Skeletal muscle satellite cell (primary cell): ENCODE results near the gene GPR31.

Experiments
- H3K27me3 ChIP-seq: 2 replicates; pipeline ENCODE4 v1.7.0; 2013; ENCODE audit warnings: low read length; ENCODE audit not compliant: control insufficient read depth, insufficient read depth
- H3K36me3 ChIP-seq: 2 replicates; pipeline ENCODE4 v1.7.0; 2013; ENCODE audit warnings: mild to moderate bottlenecking, control low read depth, low read length; ENCODE audit not compliant: insufficient read depth
- H3K4me1 ChIP-seq: 2 replicates; pipeline ENCODE4 v1.7.0; 2013; ENCODE audit warnings: low read length; ENCODE audit not compliant: control insufficient read depth, insufficient read depth
- H3K4me2 ChIP-seq: 2 replicates; pipeline ENCODE4 v1.7.0; 2013; ENCODE audit warnings: mild to moderate bottlenecking, low read length
- H3K4me3 ChIP-seq: 2 replicates; pipeline ENCODE4 v1.7.0; 2013; ENCODE audit warnings: low read length
- H3K9ac ChIP-seq: 2 replicates; pipeline ENCODE4 v1.7.0; 2013; ENCODE audit warnings: mild to moderate bottlenecking, low read depth, low read length, moderate library complexity
- H3K9me3 ChIP-seq: replicated peaks from 2 replicates; pipeline ENCODE4 v1.7.0; 2013; ENCODE audit warnings: mild to moderate bottlenecking, control low read depth, low read length

Gene GPR31

DNA sequence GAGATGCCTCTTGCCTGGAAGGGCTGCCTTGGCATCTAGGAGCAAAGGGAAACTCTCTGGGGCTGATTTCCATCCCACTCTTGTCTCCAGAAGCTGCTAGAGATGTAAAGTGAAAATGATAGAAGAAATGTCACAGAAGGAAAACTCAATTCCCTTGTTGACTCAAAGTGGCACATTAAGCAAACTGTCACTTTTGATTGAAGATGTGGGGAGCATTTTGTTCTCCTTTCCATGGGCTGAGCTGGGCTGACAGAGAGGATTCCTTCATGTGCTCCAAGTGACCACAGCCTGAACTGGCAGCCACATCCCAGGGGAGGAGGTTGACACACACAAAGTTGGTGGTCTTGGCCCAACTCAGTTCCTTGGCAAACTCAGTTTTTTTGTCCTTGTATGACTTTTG lies 9.8 kb downstream of the GPR31 start:
- Histone ChIP-seq H3K9ac (no peak overlapping the region), H3K4me1 (no peaks in the 10 kb centered on the region), H3K9me3 (no peaks in the 10 kb centered on the region), H3K36me3 (no peaks in the 10 kb centered on the region), H3K4me3 (no peak overlapping the region), H3K4me2 (no peak overlapping the region), H3K27me3 (no peaks in the 10 kb centered on the region)

DNA sequence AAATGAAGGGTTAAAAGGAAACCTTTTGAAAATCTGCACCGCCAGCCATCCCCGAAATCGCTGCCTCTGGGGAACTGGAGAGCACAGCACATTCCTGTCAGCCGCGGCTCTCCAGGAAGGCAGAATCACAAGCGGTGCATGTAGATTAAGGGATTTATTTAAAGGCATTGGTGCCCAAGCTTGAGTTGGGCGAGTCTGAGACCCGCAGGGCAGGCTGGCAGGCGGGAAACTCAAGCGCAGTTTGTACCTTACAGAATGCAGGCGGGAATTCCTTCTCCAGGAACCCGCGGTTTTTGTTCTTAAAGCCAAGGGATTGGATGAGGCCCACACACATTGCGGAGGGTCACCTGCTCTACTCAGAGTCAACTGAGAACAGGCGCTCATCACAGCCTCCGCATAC lies 10.8 kb downstream of the GPR31 start:
- Histone ChIP-seq H3K4me2 (no peak overlapping the region), H3K36me3 (no peaks in the 10 kb centered on the region), H3K4me3 (no peak overlapping the region), H3K27me3 (no peaks in the 10 kb centered on the region), H3K4me1 (no peaks in the 10 kb centered on the region), H3K9me3 (no peaks in the 10 kb centered on the region), H3K9ac (no peak overlapping the region)

GRCh38 chr6:167146135-167146534 lies 11.6 kb downstream of the GPR31 start:
- Histone ChIP-seq H3K4me3 (no peak overlapping the region), H3K4me1 (no peaks in the 10 kb centered on the region), H3K4me2 (no peak overlapping the region), H3K36me3 (no peaks in the 10 kb centered on the region), H3K9me3 (no peaks in the 10 kb centered on the region), H3K9ac (no peak overlapping the region), H3K27me3 (no peaks in the 10 kb centered on the region)

DNA sequence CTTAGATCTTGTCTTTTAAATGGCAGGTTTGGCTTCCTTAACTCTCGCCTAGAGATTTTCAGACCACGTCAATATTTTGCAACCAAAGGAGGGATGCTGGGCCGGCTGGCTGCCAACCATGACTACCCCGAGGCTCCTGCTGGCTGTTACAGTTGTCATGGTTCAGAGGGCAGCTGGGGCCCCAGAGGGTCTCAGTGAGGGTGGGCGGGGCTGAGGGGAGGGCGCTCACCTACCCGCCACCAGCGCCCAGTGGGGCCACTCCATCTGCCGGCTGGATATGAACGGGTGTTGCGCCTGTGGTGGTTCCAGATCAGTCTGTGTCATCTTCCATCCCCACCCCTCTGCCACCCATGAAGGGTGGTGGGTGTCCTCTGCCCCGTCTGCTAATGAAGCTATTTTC lies 12.3 kb downstream of the GPR31 start:
- Histone ChIP-seq H3K4me1 (no peaks in the 10 kb centered on the region), H3K9me3 (no peaks in the 10 kb centered on the region), H3K27me3 (no peaks in the 10 kb centered on the region), H3K36me3 (no peaks in the 10 kb centered on the region), H3K4me2 (no peak overlapping the region), H3K4me3 (no peak overlapping the region), H3K9ac (no peak overlapping the region)

DNA sequence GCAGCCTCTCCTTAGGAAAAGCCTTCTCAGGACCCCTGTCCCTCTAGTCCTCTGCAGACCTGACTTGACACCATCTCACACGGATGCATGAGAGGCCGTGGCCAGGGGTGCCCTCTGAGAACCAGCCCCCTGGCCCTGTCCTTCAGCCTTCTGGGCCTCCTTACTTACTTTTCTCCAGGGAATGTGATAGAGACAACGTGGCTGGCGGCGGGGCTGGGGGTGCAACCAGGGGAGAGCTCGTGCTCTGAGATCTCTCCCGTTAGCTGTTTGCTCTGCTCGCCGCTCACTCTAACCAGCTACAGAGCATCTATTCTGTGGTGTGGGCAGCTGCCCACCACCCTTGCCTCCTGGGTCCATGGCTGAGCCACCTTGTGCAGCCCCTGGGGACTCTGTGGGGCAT lies 14.7 kb downstream of the GPR31 start:
- Histone ChIP-seq H3K27me3 (no peaks in the 10 kb centered on the region), H3K9me3 (no peaks in the 10 kb centered on the region), H3K4me2 (no peak overlapping the region), H3K9ac (no peak overlapping the region), H3K4me1 (no peaks in the 10 kb centered on the region), H3K4me3 (no peak overlapping the region), H3K36me3 (no peaks in the 10 kb centered on the region)

DNA sequence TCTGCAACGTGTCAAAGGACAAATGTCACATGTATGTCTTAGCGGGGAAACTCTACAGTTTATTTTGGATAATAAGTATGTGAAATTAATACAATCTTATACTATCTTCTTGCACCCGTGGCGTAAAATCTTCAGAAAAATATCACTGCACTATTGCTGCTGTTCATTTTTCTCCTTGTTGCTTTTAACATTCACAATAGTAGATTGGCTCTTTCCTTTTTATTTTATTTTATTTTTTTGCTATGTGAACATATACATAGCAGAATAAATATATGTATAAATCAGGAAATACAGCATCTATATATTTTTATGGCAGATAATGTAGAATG lies 15.4 kb downstream of the GPR31 start:
- Histone ChIP-seq H3K4me3 (no peak overlapping the region), H3K36me3 (no peaks in the 10 kb centered on the region), H3K4me2 (no peak overlapping the region), H3K27me3 (no peaks in the 10 kb centered on the region), H3K9me3 (no peaks in the 10 kb centered on the region), H3K9ac (no peak overlapping the region), H3K4me1 (no peaks in the 10 kb centered on the region)

GRCh38 chr6:167141667-167142432 lies 15.9 kb downstream of the GPR31 start:
- H3K9me3 ChIP-seq = no peaks in the 10 kb centered on the region
- H3K4me2 ChIP-seq = no peak overlapping the region
- H3K4me1 ChIP-seq = no peaks in the 10 kb centered on the region
- H3K9ac ChIP-seq = no peak overlapping the region
- H3K27me3 ChIP-seq = no peaks in the 10 kb centered on the region
- no peaks in the 10 kb centered on the region for H3K36me3 ChIP-seq
- no peak overlapping the region for H3K4me3 ChIP-seq

DNA sequence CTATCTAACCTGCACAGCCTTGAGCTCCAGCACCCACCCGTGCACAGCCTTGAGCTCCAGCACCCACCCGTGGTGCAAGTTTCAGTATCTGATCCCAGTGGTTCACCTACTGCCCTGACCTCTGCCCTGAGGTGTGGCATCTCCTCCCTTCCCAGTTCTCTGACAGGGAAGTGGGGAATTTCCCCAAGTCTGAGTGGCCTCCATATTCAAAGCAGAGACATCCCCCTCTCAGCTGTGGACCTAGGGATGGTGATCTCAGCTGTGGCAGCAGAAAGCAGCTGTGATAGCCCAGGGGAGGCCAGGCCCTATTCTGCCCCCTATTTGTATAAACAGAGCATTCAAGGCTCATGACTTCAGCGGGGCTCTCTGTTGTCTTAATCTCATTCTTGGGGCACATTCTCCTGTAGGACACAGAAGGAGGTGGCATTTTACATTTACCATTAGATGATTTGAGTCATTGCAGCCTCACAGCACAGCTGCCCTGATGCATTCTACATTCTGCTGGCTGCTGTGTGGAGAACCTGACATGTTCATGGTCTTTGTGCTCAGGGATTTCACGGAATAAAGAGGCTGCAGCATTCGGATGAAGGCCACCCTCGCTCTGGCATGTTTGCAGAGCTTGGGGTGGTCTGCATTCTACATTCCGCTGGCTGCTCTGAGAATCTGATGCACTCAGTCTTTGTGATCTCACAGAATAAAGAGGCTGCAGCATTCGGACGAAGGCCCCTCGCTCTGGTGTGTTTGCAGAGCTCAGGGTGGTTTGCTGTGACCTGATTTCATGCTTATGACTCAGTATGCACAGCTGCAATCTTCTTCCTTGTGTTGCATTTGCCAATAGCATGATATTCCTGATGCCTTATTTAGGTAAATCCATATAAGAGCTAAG lies 16.9 kb downstream of the GPR31 start:
- Histone ChIP-seq H3K36me3 (no peaks in the 10 kb centered on the region), H3K9ac (no peak overlapping the region), H3K4me3 (no peak overlapping the region), H3K4me1 (no peaks in the 10 kb centered on the region), H3K4me2 (no peak overlapping the region), H3K9me3 (no peaks in the 10 kb centered on the region), H3K27me3 (no peaks in the 10 kb centered on the region)

DNA sequence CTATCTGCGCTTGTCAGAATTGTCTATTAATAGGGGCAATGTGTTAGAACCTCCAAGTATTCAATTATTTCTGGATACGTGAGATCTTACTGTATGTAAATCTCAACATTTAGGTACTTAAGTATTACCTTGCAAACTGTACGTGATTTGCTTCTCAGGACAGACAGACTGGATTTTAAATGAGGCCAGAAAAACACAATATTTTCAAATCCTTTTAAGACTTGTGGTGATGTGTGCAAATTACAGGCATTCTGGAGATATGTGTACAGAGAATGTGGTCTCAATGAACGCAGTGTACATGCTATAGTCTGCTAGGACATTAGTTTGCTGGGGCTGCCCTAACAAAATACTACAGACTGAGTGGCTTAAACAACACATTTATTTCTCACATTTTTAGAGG lies 18.0 kb downstream of the GPR31 start:
- Histone ChIP-seq H3K36me3 (no peaks in the 10 kb centered on the region), H3K9ac (no peak overlapping the region), H3K4me3 (no peak overlapping the region), H3K9me3 (no peaks in the 10 kb centered on the region), H3K4me1 (no peaks in the 10 kb centered on the region), H3K4me2 (no peak overlapping the region), H3K27me3 (no peaks in the 10 kb centered on the region)

GRCh38 chr6:167137881-167138280 lies 19.9 kb downstream of the GPR31 start:
- H3K27me3 ChIP-seq = no peaks in the 10 kb centered on the region
- no peak overlapping the region for H3K4me3 ChIP-seq
- no peak overlapping the region for H3K4me2 ChIP-seq
- H3K36me3 ChIP-seq = no peaks in the 10 kb centered on the region
- no peaks in the 10 kb centered on the region for H3K9me3 ChIP-seq
- H3K4me1 ChIP-seq = no peaks in the 10 kb centered on the region
- H3K9ac ChIP-seq = no peak overlapping the region

- H3K4me1 ChIP-seq = no peaks in the 10 kb centered on the region
- no peak overlapping the region for H3K4me3 ChIP-seq
- H3K36me3 ChIP-seq = no peaks in the 10 kb centered on the region
- H3K9me3 ChIP-seq = no peaks in the 10 kb centered on the region
- no peaks in the 10 kb centered on the region for H3K27me3 ChIP-seq
- H3K9ac ChIP-seq = no peak overlapping the region
- H3K4me2 ChIP-seq = no peak overlapping the region
Measured at GRCh38 chr6:167137081-167137480, 20.7 kb downstream of the GPR31 start.

- H3K4me3 ChIP-seq = no peak overlapping the region
Measured at GRCh38 chr6:167136376-167136775, 21.4 kb downstream of the GPR31 start.

More at GRCh38 chr6:167136376-167136775, 21.4 kb downstream of the GPR31 start:
- no peak overlapping the region for H3K4me2 ChIP-seq
- H3K27me3 ChIP-seq = no peaks in the 10 kb centered on the region
- H3K9ac ChIP-seq = no peak overlapping the region
- H3K4me1 ChIP-seq = no peaks in the 10 kb centered on the region
- H3K9me3 ChIP-seq = no peaks in the 10 kb centered on the region
- H3K36me3 ChIP-seq = no peaks in the 10 kb centered on the region
